ENCODE results near the gene PLPPR1.

- TF ChIP-seq, protein P1, sequence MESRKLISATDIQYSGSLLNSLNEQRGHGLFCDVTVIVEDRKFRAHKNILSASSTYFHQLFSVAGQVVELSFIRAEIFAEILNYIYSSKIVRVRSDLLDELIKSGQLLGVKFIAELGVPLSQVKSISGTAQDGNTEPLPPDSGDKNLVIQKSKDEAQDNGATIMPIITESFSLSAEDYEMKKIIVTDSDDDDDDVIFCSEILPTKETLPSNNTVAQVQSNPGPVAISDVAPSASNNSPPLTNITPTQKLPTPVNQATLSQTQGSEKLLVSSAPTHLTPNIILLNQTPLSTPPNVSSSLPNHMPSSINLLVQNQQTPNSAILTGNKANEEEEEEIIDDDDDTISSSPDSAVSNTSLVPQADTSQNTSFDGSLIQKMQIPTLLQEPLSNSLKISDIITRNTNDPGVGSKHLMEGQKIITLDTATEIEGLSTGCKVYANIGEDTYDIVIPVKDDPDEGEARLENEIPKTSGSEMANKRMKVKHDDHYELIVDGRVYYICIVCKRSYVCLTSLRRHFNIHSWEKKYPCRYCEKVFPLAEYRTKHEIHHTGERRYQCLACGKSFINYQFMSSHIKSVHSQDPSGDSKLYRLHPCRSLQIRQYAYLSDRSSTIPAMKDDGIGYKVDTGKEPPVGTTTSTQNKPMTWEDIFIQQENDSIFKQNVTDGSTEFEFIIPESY (CRISPR knock-in tag; IDR thresholded peaks at IDR 0.05): no peak
- TF ChIP-seq, protein P2, sequence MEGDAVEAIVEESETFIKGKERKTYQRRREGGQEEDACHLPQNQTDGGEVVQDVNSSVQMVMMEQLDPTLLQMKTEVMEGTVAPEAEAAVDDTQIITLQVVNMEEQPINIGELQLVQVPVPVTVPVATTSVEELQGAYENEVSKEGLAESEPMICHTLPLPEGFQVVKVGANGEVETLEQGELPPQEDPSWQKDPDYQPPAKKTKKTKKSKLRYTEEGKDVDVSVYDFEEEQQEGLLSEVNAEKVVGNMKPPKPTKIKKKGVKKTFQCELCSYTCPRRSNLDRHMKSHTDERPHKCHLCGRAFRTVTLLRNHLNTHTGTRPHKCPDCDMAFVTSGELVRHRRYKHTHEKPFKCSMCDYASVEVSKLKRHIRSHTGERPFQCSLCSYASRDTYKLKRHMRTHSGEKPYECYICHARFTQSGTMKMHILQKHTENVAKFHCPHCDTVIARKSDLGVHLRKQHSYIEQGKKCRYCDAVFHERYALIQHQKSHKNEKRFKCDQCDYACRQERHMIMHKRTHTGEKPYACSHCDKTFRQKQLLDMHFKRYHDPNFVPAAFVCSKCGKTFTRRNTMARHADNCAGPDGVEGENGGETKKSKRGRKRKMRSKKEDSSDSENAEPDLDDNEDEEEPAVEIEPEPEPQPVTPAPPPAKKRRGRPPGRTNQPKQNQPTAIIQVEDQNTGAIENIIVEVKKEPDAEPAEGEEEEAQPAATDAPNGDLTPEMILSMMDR (CRISPR knock-in tag; IDR thresholded peaks at IDR 0.05): no peak
- no peak for TF ChIP-seq ZNF530 (CRISPR knock-in tag; IDR thresholded peaks at IDR 0.05; ENCODE audit: low read depth)
- TF ChIP-seq ZNF138 (CRISPR knock-in tag; IDR thresholded peaks at IDR 0.05; ENCODE audit: low read depth): no peak
- no peak for TF ChIP-seq FOXJ3 (CRISPR knock-in tag; IDR thresholded peaks at IDR 0.05; ENCODE audit: borderline replicate concordance)
- no peak for TF ChIP-seq ZNF558 (CRISPR knock-in tag; IDR thresholded peaks at IDR 0.05; ENCODE audit: borderline replicate concordance)
- TF ChIP-seq STAT5B (CRISPR knock-in tag; IDR thresholded peaks at IDR 0.05): no peak
- TF ChIP-seq, protein P3, sequence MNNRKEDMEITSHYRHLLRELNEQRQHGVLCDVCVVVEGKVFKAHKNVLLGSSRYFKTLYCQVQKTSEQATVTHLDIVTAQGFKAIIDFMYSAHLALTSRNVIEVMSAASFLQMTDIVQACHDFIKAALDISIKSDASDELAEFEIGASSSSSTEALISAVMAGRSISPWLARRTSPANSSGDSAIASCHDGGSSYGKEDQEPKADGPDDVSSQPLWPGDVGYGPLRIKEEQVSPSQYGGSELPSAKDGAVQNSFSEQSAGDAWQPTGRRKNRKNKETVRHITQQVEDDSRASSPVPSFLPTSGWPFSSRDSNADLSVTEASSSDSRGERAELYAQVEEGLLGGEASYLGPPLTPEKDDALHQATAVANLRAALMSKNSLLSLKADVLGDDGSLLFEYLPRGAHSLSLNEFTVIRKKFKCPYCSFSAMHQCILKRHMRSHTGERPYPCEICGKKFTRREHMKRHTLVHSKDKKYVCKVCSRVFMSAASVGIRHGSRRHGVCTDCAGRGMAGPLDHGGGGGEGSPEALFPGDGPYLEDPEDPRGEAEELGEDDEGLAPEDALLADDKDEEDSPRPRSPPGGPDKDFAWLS (CRISPR knock-in tag; IDR thresholded peaks at IDR 0.05; ENCODE audit: borderline replicate concordance): no peak
- no peak for TF ChIP-seq ZNF629 (CRISPR knock-in tag; conservative IDR thresholded peaks at IDR 0.05)
- TF ChIP-seq POLR2A (IDR thresholded peaks at IDR 0.05; ENCODE audit: insufficient read depth in 1 of 2, low read depth in 2 of 2, low read length in 2 of 2): no peak
- TF ChIP-seq, protein P4, sequence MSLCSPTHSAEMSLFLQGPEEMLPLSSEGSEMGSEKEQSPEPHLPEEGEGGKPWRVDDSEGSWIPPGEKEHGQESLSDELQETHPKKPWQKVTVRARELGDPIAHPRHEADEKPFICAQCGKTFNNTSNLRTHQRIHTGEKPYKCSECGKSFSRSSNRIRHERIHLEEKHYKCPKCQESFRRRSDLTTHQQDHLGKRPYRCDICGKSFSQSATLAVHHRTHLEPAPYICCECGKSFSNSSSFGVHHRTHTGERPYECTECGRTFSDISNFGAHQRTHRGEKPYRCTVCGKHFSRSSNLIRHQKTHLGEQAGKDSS (CRISPR knock-in tag; IDR thresholded peaks at IDR 0.05; ENCODE audit: borderline replicate concordance, low read depth): no peak
Observed at GRCh38 chr9:101270302-101270701, 241.8 kb downstream of the PLPPR1 start.
